ENCODE measurements around the gene SLC26A2.
A peak's percentile ranks its signal among the peaks of the same experiment; 100 is the strongest.
"Not testable (repeated sequence)": the region's sequence is repeated elsewhere in the genome, so short reads cannot be mapped to it uniquely, and the experiment has no call there.

Gene SLC26A2

DNA sequence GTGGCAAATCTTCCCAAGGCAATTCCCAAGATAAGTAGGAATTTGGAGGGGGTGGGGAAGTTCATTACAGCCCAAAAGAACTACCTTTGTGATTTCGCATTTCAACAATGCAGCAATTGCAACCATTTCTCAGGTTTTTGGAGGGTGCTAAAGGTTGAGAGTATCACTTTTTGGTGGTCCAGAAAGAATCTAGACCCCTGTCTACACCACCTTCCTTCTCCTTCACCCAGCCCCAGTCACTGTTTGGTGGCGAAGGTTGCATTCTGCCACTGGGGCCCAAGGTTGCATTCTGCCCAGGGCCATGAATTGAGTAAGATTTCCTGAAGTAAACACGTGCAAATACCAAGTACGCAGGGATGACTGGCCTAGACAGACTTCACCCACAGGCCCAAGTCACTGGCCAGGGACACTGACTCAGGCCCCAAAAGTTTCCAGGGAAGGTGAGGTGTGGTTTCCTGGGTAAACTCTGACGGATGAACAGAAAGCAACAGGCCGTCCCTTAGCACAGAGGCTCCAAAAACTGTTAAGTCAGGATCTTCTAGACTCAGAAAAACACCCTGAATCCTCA lies 21.7 kb upstream of the SLC26A2 start:
- TF ChIP-seq POLR2AphosphoS5 (IDR thresholded peaks at IDR 0.05; ENCODE audit: low read depth, low read length): no peak
- TF ChIP-seq TAF1 (IDR thresholded peaks at IDR 0.05; ENCODE audit: borderline replicate concordance, low read depth, low read length): no peak
- DNase-seq (ENCODE audit: insufficient read length) (no peak), FAIRE-seq (no peak)

DNA sequence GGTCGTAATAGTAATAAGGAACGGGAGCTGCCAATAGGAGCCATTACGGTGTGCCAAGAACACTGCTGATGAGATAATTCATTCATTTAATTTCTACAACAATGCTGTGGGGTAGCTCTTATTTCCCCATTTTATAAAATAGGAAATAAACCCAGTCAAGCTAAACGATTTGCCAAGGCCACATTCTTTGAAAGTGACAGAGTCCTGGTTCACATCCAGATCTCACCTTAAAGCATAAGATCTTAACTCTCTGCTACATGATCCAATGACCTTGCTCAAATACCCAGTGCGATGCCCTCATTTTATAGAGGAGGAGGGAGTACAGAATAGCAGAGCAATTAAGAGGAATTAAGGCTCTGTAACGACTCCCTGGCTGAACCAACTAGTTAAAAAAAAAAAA lies 21.0 kb upstream of the SLC26A2 start:
- no peak for FAIRE-seq
- DNase-seq (ENCODE audit: insufficient read length): no peak
- TF ChIP-seq POLR2AphosphoS5 (IDR thresholded peaks at IDR 0.05; ENCODE audit: low read depth, low read length) (no peak), TAF1 (IDR thresholded peaks at IDR 0.05; ENCODE audit: borderline replicate concordance, low read depth, low read length) (no peak), POLR2A (IDR thresholded peaks at IDR 0.05; ENCODE audit: low read depth, low read length) (no peak)

DNA sequence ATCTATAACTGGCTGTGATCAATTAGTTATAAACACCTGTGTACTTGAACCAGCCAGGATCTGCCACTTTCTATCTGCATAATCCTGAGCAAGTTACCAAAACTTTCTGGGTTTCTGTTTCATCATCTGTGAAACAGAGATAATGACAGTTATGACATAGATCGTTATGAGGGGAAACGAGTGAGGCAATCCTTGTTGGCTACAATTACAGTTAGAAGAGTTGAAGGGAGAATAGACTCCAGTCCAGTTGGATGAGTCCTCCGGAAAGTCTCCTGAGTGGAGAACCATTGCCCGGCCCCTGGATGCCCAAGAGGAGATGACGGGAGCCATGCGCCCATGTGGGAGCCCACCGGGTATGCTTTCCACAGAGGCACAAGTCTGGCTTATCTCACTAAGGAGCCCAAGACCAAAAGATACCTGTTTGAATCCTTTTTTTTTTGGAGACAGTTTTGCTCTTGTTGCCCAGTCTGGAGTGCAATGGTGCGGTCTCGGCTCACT lies 20.4 kb upstream of the SLC26A2 start:
- no peak for TF ChIP-seq TAF1 (IDR thresholded peaks at IDR 0.05; ENCODE audit: borderline replicate concordance, low read depth, low read length)
- no peak for TF ChIP-seq POLR2AphosphoS5 (IDR thresholded peaks at IDR 0.05; ENCODE audit: low read depth, low read length)
- no peak for TF ChIP-seq POLR2A (IDR thresholded peaks at IDR 0.05; ENCODE audit: low read depth, low read length)
- FAIRE-seq (peak; percentile 36), DNase-seq (ENCODE audit: insufficient read length) (no peak)

DNA sequence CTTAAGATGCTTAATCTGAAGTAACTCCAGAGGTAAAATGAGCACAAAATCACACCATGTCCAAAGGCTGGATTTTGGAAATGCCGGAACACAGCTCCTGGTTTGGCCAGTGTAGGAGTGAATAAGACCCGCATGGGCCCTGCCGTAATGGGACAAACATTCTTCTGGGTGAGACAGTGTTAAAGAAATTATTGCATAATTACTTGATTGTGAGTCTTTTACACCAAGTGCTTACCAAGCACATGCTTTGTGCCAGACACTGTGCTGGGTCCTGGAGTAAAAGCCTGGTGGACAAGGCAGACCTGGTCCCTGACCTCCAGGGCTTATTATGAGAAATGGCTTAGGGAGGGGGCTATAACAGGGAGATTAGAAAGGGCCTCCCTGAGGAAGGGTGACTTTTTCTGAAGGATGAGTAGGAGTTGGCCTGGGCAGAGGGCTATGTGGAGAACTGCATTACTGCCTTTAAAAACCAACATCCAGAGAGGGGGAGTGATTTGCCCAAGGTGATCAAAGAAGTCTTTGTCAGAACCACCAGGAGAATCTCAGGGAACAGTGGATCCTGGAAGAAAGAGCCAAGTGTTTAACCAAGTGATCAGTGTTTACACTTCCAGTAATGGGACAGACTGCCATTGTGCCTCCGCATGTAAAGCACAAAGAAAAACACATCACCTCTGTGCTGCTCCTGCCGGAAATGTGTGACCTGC lies 19.5 kb upstream of the SLC26A2 start:
- no peak for FAIRE-seq
- no peak for DNase-seq (ENCODE audit: insufficient read length)
- TF ChIP-seq POLR2A (IDR thresholded peaks at IDR 0.05; ENCODE audit: low read depth, low read length) (no peak), POLR2AphosphoS5 (IDR thresholded peaks at IDR 0.05; ENCODE audit: low read depth, low read length) (no peak), TAF1 (IDR thresholded peaks at IDR 0.05; ENCODE audit: borderline replicate concordance, low read depth, low read length) (no peak)

DNA sequence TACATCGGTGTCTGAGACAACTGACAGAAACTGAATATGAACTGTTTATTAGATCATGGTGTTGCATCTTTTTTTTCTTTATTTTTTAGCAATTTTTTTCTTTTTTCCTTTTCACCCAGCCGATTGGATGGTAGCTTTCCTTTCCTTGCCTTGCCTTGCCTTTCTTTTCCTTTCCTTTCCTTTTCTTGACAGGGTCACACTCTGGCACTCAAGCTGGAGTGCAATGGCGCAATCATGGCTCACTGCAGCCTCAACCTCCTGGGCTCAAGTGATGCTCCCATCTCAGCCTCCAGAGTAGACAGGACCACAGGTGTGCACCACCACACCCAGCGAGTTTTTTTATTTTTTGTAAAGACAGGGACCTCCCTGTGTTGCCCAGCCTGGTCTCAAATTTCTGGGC lies 18.8 kb upstream of the SLC26A2 start:
- FAIRE-seq (no peak), DNase-seq (ENCODE audit: insufficient read length) (no peak)
- no peak for TF ChIP-seq TAF1 (IDR thresholded peaks at IDR 0.05; ENCODE audit: borderline replicate concordance, low read depth, low read length)
- no peak for TF ChIP-seq POLR2AphosphoS5 (IDR thresholded peaks at IDR 0.05; ENCODE audit: low read depth, low read length)
- TF ChIP-seq POLR2A (IDR thresholded peaks at IDR 0.05; ENCODE audit: low read depth, low read length): no peak

DNA sequence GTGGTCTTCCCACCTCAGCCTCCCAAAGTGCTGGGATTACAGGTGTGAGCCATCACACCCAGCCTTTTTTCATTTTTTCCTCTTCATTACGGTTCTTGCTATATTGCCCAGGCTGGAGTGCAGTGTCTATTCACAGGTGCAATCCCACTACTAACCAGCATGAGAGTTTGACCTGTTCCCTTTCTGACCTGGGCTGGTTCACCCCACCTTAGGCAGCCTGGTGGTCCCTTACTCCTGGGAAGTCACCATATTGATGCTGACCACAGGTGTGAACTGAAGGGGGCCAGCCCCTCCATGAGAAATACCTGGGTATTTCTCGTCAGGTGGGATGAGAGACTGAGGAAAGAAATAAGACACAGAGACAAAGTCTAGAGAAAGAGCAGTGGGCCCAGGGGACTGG lies 18.4 kb upstream of the SLC26A2 start:
- FAIRE-seq (no peak), DNase-seq (ENCODE audit: insufficient read length) (no peak)
- no peak for TF ChIP-seq TAF1 (IDR thresholded peaks at IDR 0.05; ENCODE audit: borderline replicate concordance, low read depth, low read length)
- no peak for TF ChIP-seq POLR2AphosphoS5 (IDR thresholded peaks at IDR 0.05; ENCODE audit: low read depth, low read length)
- no peak for TF ChIP-seq POLR2A (IDR thresholded peaks at IDR 0.05; ENCODE audit: low read depth, low read length)

DNA sequence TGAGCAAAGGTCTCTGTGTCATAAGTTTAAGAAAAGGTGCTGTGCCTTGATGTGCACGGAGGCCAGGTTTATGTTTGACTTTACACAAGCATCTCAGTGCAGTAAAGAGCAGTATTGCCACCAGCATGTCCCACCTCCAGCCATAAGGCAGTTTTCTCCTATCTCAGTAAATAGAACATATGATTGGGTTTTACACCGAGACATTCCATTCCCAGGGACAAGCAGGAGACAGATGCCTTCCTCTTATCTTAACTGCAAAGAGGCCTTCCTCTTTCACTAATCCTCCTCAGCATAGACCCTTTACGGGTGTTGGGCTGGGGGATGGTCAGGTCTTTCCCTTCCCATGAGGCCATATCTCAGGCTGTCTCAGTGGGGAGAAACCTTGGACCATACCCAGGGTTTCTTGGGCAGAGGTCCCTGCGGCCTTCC lies 17.8 kb upstream of the SLC26A2 start:
- FAIRE-seq; DNase-seq (ENCODE audit: insufficient read length): not testable (repeated sequence)

DNA sequence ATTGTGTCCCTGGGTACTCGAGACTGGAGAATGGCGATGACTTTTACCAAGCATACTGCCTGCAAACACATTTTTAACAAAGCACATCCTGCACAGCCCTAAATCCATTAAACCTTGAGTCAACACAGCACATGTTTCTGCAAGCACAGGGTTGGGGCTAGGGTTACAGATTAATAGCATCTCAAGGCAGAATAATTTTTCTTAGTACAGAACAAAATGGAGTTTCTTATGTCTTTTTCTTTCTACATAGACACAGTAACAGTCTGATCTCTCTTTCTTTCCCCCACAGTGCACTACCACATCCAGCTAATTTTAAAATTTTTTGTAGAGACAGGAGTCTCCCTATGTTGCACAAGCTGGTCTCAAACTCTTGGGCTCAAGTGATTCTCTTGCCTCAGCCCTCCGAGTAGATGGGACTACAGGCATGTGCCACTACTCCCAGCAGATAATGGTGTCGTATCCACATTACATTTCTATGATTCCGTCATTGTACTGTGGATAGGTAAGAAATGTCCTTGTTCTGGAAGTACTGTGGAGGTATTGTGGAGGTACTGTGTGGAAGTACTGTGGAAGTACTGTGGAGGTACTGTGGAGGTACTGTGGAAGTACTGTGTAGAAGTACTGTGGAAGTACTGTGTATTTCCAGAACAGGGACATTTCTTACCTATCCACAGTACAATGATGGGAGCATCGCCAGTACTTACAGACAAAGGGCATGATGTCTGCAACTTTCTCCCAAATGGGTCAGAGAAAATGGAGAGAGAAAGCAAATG lies 17.2 kb upstream of the SLC26A2 start:
- not testable (repeated sequence) for FAIRE-seq

DNA sequence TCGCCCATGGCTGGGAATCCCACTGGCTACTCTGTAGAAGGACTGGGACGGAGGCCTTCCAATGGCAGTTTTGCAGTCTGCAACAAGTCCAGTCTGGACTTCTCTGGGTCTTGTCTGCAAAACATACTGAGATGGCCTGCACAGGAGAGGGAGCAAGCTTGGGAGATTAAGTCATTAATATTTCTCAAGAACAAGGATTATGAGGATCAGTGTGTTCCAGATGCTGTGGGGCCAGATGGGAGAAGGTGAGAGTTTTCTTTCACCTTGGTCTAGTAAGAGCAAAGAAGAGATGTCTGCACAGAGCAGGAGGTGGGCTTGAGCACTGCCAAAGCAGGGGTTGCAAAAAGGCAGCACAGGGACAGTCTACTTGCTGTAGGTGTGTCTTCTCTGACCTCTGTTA lies 15.9 kb upstream of the SLC26A2 start, which contains the start of gene PDE6A:
PDE6A (minus strand) TSS at position 128 of the 400 bp plus-strand sequence; CDS start at position 8, 120 bp downstream.
- no peak for TF ChIP-seq TAF1 (IDR thresholded peaks at IDR 0.05; ENCODE audit: borderline replicate concordance, low read depth, low read length)
- DNase-seq (ENCODE audit: insufficient read length) (no peak), FAIRE-seq (no peak)

More for the DNA sequence above, 17.2 kb upstream of the SLC26A2 start:
- not testable (repeated sequence) for DNase-seq (ENCODE audit: insufficient read length)

DNA sequence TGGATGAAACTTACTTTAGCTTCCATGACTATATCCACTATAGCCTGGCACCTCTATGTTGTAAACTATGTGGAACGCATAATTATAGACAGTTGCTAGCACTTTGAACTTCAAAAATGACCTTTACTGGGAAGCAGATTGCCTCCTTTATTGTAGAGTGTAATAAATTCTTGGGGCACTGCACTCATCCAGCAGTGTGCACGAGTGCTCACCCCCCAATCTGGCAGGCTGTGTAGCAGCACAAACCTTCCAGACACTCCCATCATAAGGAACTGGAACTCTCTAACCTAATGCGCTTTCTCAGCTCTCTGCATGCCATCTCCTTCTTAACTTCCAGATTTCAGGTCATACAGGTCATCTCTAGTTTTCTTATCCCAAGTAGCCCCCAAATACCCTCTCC lies 14.4 kb upstream of the SLC26A2 start:
- no peak for TF ChIP-seq POLR2A (IDR thresholded peaks at IDR 0.05; ENCODE audit: low read depth, low read length)
- TF ChIP-seq TAF1 (IDR thresholded peaks at IDR 0.05; ENCODE audit: borderline replicate concordance, low read depth, low read length): no peak
- no peak for TF ChIP-seq POLR2AphosphoS5 (IDR thresholded peaks at IDR 0.05; ENCODE audit: low read depth, low read length)
- FAIRE-seq (no peak), DNase-seq (ENCODE audit: insufficient read length) (no peak)

DNA sequence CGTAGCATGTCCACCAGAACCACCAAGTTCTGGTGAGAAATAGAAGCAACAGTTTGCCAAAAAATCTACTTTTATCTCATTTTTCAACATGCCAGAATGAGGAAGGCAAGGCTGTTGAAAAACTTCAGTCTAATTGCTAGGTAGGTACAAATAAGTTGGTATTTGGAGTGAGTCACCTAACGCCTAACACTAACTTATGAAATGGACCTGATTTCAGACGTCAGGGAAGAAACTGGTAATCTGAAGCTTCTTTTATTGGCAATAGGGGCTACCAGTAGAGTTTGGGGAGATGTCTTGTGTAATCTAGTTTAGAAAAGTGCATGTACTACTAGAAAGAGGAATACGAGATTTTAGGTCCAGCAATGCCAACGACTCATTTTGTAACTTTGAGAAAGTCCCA lies 11.6 kb upstream of the SLC26A2 start:
- TF ChIP-seq POLR2AphosphoS5 (IDR thresholded peaks at IDR 0.05; ENCODE audit: low read depth, low read length) (no peak), POLR2A (IDR thresholded peaks at IDR 0.05; ENCODE audit: low read depth, low read length) (no peak), TAF1 (IDR thresholded peaks at IDR 0.05; ENCODE audit: borderline replicate concordance, low read depth, low read length) (no peak)
- FAIRE-seq (no peak), DNase-seq (ENCODE audit: insufficient read length) (no peak)

DNA sequence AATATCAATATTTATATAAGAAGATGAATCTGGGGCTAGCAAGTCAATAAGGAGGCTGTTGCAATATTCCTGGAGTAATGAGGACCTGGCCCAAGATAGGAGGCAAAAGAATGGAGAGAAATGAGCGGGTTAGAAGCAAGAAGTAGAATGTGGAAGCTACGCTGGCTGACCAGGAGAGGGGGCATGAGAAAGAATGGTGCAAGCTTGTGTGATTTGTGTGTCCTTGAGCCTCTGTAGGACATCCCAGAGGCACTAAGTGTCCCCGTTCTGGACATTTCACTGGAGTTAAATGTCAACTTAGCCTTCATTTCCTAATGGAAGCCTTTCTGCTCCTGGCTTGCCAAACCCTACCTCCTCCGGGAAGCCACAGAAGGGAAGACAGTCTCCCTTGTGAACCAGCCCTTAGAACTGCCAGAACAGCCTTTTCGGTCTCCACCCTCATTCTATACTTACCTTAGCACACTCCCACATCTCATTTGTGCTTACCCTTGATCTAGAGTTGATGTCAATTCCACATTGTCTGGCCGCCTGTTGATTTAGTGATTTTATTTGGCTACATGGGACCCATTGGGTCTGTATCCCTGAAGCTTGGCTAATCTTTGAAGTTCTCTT lies 9.3 kb upstream of the SLC26A2 start:
- no peak for TF ChIP-seq POLR2A (IDR thresholded peaks at IDR 0.05; ENCODE audit: low read depth, low read length)
- DNase-seq (ENCODE audit: insufficient read length) (no peak), FAIRE-seq (no peak)

Data from GM12892 (cell line).